ENCODE data around the gene RGL2.
"Not testable (repeated sequence)": the region's sequence is repeated elsewhere in the genome, so short reads cannot be mapped to it uniquely, and the experiment has no call there.

The RGL2 gene, protein sequence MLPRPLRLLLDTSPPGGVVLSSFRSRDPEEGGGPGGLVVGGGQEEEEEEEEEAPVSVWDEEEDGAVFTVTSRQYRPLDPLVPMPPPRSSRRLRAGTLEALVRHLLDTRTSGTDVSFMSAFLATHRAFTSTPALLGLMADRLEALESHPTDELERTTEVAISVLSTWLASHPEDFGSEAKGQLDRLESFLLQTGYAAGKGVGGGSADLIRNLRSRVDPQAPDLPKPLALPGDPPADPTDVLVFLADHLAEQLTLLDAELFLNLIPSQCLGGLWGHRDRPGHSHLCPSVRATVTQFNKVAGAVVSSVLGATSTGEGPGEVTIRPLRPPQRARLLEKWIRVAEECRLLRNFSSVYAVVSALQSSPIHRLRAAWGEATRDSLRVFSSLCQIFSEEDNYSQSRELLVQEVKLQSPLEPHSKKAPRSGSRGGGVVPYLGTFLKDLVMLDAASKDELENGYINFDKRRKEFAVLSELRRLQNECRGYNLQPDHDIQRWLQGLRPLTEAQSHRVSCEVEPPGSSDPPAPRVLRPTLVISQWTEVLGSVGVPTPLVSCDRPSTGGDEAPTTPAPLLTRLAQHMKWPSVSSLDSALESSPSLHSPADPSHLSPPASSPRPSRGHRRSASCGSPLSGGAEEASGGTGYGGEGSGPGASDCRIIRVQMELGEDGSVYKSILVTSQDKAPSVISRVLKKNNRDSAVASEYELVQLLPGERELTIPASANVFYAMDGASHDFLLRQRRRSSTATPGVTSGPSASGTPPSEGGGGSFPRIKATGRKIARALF

DNA sequence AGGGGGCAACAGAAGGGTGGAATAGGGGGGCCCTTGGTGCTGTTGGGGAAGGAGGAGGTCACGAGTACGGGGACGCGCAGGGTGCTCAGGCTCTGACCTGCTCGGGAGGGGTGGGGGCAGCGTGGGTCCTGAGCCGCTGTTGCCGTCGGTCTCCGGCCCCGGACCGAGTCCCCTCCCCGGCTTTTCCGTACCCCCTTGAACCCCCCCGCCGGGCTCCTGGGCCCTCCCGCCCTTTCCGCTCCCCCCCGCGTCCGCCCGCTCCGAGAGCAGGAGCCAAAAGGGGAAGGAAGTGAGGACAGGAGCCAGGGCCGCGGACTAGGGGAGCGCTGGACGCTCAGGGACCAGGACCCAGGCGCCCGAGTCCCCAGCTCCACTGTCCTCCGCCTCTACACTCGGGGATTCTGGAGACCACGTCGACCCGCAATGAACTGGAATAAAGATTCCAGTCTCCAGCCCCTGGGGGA is at the start of gene RGL2:
Gene RGL2, minus strand, starts transcription at position 170 of the 464 bp plus-strand sequence. CDS start 332 bp downstream, outside the sequence.
- DNase-seq: peak; percentile 88

DNA sequence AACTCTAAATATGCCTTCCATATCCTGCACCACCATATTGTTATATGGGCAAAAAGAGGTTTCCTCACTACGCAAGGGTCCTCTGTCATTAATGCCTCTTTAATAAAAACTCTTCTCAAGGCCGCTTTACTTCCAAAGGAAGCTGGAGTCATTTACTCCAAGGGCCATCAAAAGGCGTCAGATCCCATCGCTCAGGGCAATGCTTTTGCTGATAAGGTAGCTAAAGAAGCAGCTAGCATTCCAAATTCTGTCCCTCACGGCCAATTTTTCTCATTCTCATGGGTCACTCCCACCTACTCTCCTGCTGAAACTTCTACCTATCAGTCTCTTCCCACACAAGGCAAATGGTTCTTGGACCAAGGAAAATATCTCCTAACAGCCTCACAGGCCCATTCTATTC is 49.1 kb upstream of the RGL2 start:
- no peak for DNase-seq

DNA sequence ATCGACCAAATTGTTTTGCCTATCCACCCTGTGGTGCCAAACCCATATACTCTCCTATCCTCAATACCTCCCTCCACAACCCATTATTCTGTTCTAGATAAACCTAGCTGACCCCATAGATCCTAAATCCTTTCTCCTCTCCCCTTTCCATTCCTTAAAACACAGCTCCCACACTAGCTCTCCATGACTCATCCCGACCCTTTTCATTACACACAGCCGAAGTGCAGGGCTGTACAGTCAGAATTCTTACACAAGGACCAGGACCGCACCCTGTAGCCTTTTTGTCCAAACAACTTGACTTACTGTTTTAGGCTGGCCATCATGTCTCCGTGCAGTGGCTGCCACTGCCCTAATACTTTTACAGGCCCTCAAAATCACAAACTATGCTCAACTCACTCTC is 48.2 kb upstream of the RGL2 start:
- DNase-seq: not testable (repeated sequence)

DNA sequence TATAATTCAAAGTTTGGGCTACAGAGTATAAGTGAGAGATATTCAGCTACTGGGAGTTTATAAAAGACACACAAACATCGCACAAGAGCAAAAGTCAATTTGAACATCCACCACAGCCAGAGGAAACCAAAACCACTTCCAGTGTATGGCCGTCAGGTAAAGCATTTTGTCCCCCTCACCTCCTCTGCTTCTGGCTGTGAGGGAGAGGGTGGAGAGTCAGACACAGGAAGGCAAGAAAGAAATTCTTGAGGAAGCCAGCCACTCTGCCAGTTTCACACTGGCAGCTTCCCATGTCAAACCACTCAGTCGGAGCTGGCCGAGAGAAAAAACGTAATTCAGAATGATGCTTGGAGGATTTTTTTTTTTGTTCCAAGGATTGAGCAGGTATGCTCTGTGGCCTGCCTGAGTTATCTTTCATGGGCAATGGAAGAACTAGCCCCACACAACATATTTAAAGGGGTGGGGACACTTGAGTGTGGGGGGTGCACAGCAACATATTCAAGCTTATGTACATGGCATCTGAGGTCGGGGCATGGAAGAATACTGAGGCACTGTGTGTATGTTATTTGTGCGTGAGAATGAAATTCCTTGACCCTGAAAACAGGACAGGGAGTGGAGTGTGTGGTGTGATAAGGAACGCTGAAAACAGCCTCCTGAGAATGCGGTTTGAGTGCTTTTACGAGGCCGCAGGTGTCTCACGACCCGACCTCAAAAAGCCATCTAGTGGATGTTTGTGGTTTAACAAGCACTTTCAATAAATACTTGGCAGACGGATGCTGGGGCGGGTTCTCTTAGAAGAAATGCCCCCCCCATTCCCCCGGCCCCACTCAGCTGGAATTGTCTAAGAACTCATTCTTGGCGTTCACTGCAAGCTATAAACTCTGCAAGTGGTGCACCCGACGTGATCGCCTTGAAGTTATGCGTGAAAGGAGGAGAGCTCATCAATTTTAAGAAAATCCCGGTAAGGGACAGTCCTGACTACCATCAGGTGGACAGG is 46.3 kb upstream of the RGL2 start:
- peak; percentile 43 for DNase-seq

DNA sequence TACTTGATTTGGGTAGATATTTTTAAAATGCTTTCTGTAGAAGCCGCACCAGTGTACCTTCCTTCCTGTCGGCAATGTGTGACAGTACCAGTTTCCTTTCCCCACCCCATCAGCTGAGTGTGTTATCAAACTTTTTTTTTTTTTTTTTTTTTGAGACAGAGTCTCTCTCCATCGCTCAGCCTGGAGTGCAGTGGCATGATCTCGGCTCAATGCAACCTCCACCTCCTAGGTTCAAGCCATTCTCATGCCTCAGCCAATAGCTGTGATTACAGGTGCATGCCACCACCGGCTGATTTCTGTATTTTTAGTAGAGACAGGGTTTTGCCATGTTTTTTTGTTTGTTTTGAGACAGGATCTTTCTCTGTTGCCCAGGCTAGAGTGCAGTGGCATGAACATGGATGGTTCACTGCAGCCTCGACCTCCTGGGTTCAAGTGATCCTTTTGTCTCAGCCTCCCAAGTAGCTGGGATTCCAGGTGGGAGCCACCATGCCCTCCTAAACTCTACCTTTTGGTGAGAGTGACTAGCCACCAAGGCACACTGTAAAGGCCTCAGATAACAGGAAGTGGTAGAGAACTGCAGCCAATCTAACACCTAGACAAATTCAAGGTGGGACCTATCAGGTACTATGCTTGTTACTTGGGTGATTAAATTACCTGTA is 45.3 kb upstream of the RGL2 start:
- DNase-seq: no peak

DNA sequence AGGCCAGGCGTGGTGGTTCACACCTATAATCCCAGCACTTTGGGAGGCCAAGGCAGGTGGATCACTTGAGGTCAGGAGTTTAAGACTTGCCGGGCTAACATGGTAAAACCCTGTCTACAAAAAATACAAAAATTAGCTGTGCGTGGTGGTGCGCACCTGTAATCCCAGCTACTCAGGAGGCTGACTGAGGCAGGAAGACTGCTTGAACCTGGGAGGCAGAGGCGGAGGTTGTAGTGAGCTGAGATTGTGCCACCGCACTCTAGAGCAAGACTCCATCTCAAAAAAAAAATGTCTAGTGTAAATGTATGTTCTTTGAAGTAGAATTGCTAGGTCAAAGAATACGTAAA is 44.8 kb upstream of the RGL2 start:
- not testable (repeated sequence) for DNase-seq

DNA sequence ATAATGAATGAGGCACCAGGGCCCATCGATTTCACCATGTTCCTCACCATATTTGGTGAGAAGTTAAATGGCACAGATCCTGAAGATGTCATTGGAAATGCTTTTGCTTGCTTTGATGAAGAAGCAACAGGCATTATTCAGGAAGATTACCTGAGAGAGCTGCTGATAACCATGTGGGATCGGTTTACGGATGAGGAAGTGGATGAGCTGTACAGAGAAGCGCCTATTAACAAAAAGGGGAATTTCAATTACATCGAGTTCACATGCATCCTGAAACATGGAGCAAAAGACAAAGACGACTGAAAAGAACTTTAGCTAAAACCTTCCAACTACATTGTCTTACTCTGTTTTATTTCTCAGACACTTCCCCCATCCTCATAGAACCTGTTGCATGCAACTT is 40.5 kb upstream of the RGL2 start:
- DNase-seq: no peak

DNA sequence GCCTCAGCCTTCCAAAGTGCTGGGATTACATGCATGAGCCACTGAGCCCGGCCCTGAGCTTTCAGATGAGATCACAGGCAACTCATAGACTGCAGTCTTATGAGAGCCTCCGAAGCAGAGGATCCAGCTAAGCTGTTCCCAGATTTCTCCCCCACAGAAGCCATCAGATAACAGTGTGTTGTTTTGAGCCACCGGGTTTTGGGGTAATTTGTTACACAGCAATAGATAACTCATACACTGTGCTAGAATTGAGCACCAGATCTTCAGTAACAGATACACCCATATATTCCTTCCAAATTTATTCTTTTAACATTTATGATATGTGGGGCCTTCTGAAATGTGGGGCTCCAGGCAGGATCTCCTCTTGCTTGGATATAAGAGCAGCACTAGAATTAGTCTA is 37.8 kb upstream of the RGL2 start:
- DNase-seq: no peak

DNA sequence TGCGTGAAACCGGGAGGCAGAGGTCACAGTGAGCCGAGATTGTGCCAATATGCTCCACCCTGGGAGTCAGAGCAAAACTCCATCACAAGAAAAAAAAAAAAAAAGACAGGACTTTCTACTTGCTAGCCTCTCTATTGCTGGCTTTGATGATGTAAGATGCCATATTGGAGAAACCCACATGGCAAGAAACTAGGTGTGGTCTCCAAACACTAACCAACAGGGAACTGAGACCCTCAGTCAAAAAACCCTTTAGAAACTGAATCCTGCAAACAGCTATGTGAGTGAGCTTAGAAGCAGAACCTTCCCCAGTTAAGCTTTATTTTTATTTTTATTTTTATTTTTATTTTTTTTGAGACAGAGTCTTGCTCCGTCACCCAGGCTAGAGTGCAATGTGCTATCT is 37.2 kb upstream of the RGL2 start:
- DNase-seq: no peak

DNA sequence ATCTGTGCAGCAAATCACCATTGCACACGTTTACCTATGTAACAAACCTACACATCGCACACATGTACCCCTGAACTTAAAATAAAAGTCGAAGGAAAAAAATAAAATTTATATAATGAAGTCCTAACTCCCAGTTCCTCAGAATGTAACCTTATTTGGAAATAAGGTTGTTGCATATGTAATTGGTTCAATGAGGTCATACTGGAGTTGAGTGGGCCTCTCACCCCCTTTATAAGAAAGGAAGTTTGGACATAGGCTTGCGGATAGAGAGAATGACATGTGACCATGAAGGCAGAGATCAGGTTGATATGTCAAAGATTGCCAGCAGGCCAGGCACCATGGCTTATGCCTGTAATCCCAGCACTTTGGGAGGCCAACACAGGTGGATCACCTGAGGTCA is 34.9 kb upstream of the RGL2 start:
- no peak for DNase-seq

DNA sequence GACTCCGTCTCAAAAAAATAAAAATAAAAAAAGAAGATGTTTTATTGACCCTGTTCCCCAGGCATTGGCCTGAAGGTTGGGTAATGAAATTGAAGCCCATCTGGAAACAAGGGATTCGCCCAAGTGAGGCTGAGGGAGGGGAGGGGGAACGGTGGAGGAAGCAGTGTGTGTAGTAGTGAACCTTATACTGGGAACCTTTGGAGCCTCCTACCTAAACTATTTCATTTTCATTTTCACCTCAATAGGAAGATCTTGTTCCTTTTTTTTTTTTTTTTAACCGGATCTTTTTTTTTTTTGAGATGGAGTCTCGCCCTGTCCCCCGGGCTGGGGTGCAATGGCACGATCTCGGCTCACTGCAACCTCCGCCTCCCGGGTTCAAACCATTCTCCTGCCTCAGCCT is 32.0 kb upstream of the RGL2 start:
- no peak for DNase-seq

DNA sequence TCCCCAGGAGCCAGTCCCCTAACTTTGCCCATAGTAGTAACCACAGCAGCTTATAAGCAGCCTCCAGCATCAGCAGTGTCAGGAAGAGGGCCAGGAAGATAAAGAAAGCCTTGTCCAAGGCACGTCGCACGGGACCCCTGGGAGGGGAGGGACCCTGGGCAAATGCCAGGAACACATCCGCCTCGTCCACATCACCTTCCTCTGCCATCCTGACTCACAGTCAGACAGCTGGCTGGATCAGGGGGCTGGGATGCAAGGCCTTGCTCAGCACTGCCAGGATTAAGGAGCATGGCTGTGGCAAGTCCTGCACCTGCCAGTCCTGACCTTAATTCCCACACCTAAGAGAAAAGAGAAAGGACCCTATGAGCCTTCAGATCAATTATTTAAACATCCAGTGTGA is 30.3 kb upstream of the RGL2 start:
- no peak for DNase-seq

DNA sequence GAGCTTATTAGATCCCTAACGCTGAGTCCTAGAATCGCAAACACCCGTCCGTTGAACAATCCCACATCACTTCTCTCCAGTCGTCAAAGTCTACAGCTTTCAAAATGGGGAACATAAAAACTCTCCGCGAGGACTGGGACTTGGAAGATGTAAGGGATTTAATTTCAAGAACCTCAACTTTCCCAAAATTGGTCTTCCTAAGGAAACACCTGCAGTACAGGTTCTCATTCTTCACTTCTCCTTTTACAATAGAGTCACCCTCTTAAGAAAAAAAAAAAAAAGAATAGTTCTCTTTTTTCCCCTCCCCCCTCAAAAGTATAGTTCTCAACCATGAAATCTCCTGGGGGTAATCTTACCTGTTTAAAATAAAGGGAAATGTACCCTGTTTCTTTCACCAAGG is 25.4 kb upstream of the RGL2 start:
- DNase-seq: no peak

DNA sequence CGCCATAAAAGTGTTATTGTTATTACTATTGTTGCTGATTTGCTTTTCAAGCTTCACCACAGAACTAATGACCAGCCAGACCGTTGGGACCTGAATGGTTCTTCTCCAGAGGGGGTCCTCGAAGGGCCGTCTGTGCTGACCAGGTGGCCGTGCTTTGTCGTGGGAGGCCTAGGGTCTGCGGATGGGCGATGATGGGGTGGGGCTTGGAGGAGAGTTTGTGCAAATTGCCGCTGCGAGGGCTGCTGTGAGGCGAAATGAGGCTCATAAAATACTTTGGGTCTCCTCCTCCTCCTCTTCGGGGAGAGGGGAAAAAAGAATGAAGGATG is 24.8 kb upstream of the RGL2 start:
- DNase-seq: no peak

DNA sequence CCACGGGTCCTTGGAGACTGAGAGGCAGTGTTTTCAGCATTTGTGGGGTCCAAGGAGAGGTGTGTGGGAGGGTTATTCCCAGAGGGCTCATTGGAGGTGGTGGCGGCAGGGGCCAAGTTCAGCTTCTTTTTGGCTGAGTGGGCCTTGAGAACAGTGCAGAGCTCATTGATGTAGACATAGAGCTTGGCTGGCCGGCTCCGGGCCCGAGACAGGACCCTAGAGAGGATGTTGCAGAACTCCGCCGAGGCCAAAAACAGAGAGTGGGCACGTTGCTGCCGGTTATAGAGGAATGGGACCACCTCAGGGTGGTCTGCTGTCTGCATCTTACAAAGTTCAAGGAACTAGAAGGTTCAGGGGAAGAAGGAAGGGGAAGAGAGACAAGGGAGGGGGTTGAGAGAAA is 22.5 kb upstream of the RGL2 start:
- DNase-seq: no peak

DNA sequence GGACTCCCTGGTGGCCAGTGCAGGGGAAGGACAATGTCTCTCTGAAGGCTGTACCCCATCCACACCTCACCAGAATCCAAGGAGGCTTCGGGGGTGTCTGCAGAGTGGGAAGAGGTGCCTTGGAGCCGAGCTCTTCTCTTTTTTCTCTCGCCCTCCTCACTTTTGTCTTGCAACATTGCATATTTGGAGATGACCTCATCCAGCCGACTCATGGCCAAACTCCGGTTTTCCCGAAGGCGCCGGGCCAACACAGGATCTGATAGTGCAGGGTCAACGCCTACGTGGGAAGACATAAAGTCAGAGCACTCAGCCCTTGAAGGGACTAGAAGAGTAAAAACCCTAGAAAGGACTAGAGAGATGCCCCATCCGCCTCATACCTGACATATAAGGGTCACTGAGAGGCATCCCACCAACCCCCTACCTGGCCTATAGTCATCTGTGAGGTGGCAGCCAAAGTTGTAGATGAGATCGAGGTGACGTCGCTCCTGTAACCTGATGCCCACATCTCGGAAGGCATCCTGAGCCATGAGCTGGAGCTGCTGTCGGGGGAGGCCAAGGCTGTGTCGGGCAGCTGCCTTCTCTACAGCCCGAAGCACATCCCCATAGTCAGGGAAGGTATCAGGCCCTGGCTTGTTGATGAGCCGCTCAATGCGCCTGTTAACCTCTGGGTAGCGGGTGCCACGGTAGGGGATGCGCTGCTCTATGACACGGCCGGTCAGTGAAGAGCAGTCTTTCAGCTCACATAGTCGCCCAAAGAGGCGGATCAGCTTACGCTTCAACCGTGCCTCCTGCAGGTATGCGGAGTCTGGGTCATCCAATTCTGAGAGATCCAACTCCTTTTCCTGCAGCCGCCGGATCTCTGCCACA is 21.8 kb upstream of the RGL2 start:
- no peak for DNase-seq

DNA sequence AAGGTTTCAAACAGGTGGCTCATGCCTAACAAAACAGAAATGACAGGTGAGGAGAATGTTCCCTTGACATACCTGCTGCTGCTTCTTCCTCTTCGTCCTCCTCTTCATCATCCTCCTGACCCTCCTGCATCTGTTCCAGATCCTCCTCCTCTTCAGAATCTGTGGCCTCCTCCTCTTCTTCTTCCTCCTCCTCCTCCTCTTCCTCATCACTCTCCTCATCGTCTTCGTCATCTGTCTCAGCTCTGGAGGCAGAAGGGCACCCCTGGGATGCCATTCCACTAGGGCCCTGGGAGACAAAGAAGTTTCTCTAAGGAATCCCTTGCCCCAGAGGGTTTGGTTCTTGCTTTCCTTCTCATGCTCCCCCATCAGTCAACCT is 21.2 kb upstream of the RGL2 start:
- DNase-seq: no peak

DNA sequence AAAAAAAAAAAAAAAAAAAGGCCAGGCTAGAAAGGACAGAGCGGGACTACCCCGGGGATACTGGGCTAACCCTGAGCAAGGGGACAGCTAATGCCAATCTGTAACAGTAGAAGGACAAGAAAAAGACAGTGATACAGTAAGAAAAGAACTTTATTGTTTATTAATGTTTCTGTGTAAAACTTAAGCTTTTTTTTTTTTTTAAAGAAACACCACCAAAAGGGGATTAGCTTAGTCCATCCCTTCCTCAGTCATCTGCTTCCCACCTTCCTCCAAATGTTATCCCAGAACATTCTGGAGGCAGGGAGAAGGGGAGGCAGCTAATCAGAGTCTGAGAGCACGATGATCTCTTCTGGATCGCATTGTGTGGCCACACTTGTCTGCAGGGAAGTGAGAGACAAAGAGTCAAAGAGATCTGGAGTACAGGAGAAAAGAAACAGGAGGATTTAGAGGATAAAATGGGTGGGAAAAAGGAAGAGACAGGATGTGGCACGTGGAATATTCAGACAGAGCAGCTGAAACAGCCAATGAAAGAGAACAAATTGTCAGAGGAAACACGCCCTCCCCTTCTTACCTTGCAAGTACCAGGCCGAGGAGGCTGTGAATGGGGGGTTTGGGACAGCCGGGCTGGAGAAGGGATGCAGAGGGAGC is 19.8 kb upstream of the RGL2 start:
- no peak for DNase-seq

DNA sequence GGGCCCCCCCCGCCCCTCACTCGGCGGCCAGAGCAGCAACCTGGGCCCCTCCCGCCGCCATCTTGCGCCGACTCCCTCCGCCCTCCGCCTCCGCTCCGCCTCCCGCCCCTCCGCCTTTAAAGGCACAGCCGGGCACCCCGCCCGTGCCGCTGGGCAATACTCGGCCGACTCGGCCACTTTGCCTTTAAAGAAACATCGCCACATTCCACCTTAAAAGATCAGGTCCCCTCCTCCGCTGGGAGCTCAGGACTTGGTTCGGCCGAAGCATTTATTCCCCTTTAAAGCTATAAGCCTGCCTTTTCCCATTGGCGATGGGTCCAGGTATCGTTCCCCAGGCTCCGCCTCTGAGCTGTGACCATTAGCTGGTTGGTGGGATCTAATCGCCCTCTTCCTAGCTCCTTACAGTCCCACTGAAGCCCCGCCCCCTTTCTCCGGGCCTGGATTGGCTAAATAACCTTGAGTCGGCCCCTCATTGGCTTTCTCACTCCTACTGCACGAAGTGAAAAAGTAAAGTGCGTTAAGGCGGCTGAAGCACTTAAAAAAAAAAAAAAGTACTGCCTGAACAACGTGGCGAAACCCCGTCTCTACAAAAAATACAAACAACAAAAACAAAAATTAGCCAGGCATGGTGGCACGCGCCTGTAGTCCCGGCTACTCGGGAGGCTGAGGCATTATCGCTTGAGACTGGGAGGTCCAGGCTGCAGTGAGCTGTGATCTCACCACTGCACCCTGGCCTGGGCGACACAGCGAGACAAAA is 19.1 kb upstream of the RGL2 start, which contains the start of gene ZBTB22:
Gene ZBTB22, minus strand, starts transcription at position 76 of the 757 bp plus-strand sequence. CDS start 828 bp downstream, outside the sequence.
- peak; percentile 97 for DNase-seq

DNA sequence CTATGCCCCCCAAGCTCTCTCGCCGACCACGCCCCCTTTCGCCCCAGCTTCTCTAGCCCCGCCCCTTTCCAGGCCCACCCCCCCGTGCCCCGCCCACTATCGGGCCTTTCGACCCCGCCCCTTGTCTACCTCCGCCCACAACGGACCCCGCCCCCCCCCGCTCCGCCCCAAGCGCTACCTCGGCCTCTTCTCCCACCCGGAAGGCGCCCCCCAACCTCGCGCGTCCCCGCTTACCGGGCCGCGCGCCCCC is 18.6 kb upstream of the RGL2 start:
- peak; percentile 50 for DNase-seq

All from KG1 (cell line).